ENCODE data around the gene UNC119. TPM values are rescaled to one million over a fixed set of nuclear protein-coding genes. Genes with fewer than 3 reads are reported as not detected.
A peak's percentile ranks its signal among the peaks of the same experiment; 100 is the strongest.

The UNC119 gene
- total and polyA plus RNA-seq, 8 donors = 13.6 to 30.9 (median 17.2) TPM

DNA sequence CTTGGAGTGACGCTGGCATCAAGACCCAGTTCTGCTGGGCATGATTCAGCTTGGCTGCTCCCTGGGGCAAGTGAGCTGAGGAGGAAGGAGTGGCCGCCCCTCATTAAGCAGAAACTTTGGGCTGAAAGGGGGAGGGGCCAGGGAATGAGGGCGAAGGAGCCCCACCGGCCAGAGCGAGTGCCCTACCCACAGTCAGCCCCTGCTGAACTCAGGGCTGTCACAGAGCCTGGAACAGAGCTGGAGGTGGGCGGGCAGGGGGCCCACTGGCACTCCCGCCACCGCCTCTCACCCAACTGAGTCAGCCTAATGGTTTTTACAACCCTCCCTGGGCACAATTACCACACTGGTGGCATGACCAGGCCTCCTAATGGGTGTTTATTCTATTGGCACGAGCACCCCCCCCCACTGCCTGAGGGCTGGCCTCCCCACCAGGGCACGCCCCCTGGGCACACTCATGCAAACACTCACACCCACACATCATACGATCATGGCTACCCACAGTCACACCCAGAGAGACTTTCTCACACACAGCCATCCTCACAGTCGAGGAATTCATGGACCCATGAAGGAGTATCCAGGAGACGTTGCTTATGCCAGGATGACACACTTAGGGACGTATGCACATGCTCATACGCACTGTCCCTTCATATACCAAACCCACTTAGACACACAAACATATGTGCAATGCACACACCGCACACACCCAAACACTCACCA, 19.2 kb downstream of the UNC119 start:
- intact Hi-C loops (cut with DNase I; ENCODE audit: low total_unique reads) = no loop called here
- TF ChIP-seq POLR2A (IDR thresholded peaks at IDR 0.05) (no peak), POLR2AphosphoS5 (IDR thresholded peaks at IDR 0.05) (no peak), EP300 (IDR thresholded peaks at IDR 0.05) (no peak)
- TF ChIP-seq, protein P1, sequence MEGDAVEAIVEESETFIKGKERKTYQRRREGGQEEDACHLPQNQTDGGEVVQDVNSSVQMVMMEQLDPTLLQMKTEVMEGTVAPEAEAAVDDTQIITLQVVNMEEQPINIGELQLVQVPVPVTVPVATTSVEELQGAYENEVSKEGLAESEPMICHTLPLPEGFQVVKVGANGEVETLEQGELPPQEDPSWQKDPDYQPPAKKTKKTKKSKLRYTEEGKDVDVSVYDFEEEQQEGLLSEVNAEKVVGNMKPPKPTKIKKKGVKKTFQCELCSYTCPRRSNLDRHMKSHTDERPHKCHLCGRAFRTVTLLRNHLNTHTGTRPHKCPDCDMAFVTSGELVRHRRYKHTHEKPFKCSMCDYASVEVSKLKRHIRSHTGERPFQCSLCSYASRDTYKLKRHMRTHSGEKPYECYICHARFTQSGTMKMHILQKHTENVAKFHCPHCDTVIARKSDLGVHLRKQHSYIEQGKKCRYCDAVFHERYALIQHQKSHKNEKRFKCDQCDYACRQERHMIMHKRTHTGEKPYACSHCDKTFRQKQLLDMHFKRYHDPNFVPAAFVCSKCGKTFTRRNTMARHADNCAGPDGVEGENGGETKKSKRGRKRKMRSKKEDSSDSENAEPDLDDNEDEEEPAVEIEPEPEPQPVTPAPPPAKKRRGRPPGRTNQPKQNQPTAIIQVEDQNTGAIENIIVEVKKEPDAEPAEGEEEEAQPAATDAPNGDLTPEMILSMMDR (IDR thresholded peaks at IDR 0.05) = no peak
- WGBS, 5 donors = 63 to 78% (median 70%) methylated on average over 11 to 16 of the region's 16 CpGs
- H3K36me3 ChIP-seq = no peaks in the 10 kb centered on the region
- H3K4me1 ChIP-seq = peaks cover 3 to 25% (median 14%) of the 10 kb centered on the region in 4 donors
- peak in 1 of 2 donors; percentile 21 for DNase-seq
- no peak overlapping the region for H3K4me3 ChIP-seq
- no peak overlapping the region for H3K27ac ChIP-seq
- H3K27me3 ChIP-seq = peaks cover 0 to 9% (median 0%) of the 10 kb centered on the region in 3 donors
- no peaks in the 10 kb centered on the region for H3K9me3 ChIP-seq

DNA sequence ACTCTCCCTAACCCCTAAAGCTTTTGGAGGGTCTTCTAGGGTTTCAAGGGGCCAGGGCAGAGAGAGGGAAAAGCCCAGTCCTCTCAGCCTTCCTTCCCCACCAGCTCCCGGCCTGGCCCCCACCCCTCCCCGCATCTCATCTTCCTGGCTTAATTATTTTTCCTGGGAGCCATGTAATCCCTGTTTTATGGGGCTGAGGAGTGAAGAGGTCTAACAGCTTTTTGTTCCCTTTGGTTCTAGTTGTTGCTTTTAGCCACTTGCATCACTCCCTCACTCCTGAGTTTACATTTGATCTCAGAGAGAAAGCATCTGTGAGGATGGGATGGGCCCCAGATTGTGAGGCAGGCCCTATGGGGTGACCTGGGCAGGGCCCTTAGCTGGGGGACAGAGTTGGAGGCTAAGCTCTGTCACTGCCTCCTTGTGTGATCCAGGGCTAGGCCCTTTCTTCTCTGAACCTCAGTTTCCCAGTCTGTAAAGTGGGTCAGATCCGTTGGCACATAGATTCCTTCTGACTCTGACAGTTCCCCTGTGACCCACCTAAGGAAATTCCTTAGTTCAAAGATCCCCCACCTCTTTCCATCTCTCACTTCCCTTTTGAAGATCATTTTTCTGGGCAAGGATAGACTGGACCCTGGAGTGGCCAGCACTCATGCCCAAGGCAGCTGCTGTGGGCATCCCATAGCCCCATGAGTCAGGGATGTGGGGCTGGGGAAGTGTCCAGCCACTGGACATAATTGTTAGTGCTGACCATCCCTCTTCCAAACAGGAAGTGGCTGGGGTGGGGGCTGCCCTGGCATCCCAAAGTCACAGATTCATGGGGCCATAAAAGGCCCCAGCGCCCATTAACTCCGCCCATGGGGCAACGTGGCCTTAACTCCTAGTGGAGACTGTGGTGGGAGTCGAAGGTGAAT, 20.1 kb downstream of the UNC119 start:
- Histone ChIP-seq H3K27me3 (peaks cover 0 to 9% (median 0%) of the 10 kb centered on the region in 3 donors), H3K9me3 (no peaks in the 10 kb centered on the region), H3K36me3 (no peaks in the 10 kb centered on the region), H3K4me3 (no peak overlapping the region), H3K27ac (no peak overlapping the region), H3K4me1 (peaks cover 3 to 34% (median 16%) of the 10 kb centered on the region in 4 donors)
- no peak for DNase-seq
- intact Hi-C loops (cut with DNase I; ENCODE audit: low total_unique reads) = no loop called here
- TF ChIP-seq POLR2AphosphoS5 (IDR thresholded peaks at IDR 0.05) = no peak
- no peak for TF ChIP-seq EP300 (IDR thresholded peaks at IDR 0.05)
- TF ChIP-seq POLR2A (IDR thresholded peaks at IDR 0.05) = no peak
- TF ChIP-seq, protein P1 (IDR thresholded peaks at IDR 0.05) = no peak
- WGBS, 5 donors = 73 to 85% (median 79%) methylated on average over 7 of the region's 7 CpGs

DNA sequence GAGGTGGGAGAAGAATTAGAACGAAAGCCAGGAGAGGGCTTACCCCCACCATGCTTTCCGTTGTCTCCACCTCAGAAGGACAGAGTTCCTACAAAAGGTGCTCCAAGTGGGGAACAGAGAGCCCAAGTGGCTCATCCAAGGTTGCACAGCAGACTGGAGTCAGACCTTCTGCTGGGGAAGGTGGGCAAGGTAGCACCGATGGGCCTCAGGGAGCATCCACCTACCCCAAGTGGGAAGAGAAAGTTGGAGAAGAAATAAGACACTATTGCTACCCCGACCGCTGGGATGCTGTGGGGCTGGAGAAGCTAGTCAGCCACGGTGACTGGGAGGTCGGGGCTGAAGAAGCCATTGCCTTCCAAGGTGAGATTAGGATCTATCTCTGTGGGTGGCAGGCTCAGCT, 21.5 kb downstream of the UNC119 start:
- no peaks in the 10 kb centered on the region for H3K9me3 ChIP-seq
- TF ChIP-seq EP300 (IDR thresholded peaks at IDR 0.05) (no peak), POLR2A (IDR thresholded peaks at IDR 0.05) (no peak), POLR2AphosphoS5 (IDR thresholded peaks at IDR 0.05) (no peak)
- TF ChIP-seq, protein P1 (IDR thresholded peaks at IDR 0.05) = no peak
- peaks cover 0 to 36% (median 23%) of the 10 kb centered on the region in 4 donors for H3K4me1 ChIP-seq
- H3K27ac ChIP-seq = no peak overlapping the region
- peaks cover 0 to 9% (median 0%) of the 10 kb centered on the region in 3 donors for H3K27me3 ChIP-seq
- no peaks in the 10 kb centered on the region for H3K36me3 ChIP-seq
- H3K4me3 ChIP-seq = no peak overlapping the region
- DNase-seq = no peak
- WGBS, 5 donors = 74 to 83% (median 78%) methylated on average over 7 of the region's 7 CpGs
- intact Hi-C loops (cut with DNase I; ENCODE audit: low total_unique reads) = no loop called here

DNA sequence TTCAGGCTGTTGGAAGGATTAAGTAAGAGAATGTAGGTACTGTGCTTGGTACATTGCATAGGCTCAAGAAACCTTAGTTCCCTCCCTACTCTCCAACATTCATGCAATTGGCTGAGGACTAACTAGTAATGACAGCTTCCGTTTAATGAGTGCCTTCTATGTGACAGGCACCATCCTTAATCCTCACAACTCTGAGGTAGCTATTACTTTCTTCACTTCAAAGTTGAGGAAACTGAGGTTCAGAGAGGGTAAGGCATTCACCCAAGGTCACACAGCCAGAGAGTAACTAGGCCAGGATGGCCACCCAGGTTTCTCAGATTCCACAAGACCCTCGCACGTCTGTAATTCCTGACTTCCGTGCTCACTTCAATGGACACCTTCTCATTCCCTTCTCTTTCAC, 22.2 kb downstream of the UNC119 start:
- H3K4me3 ChIP-seq = no peak overlapping the region
- TF ChIP-seq EP300 (IDR thresholded peaks at IDR 0.05) = no peak
- H3K9me3 ChIP-seq = no peaks in the 10 kb centered on the region
- no peaks in the 10 kb centered on the region for H3K36me3 ChIP-seq
- H3K27ac ChIP-seq = no peak overlapping the region
- 82 to 91% (median 90%) methylated on average over 4 of the region's 4 CpGs for WGBS, 5 donors
- H3K27me3 ChIP-seq = peaks cover 0 to 9% (median 0%) of the 10 kb centered on the region in 3 donors
- H3K4me1 ChIP-seq = peaks cover 0 to 39% (median 28%) of the 10 kb centered on the region in 4 donors
- DNase-seq = no peak
- intact Hi-C loops (cut with DNase I; ENCODE audit: low total_unique reads) = no loop called here

Data from stomach (tissue), 9 donors.